H1 (cell line): ENCODE results near the gene BPIFB2.

Experiments
- ATF3 ChIP-seq: IDR thresholded peaks from 2 replicates; pipeline ENCODE4 v1.6.1; 2011; ENCODE audit warnings: low read depth, mild to moderate bottlenecking, low read length; ENCODE audit not compliant: insufficient read depth
- CEBPB ChIP-seq: IDR thresholded peaks from 2 replicates; pipeline ENCODE4 v1.6.1; 2012; ENCODE audit warnings: low read depth, low read length
- CTCF ChIP-seq, 3 experiments: IDR thresholded peaks; 1 replicate in 2 of 3; 2 replicates in 1 of 3; pipeline versions ENCODE4 v1.5.1 to v1.6.1; 2011; ENCODE audit warnings: low read length in 3 of 3, mild to moderate bottlenecking in 3 of 3, inconsistent platforms in 2 of 3, low read depth in 1 of 3, moderate library complexity in 1 of 3; ENCODE audit not compliant: insufficient read depth in 1 of 3; ENCODE audit errors: control extremely low read depth in 1 of 3
- EP300 ChIP-seq, 2 experiments: IDR thresholded peaks; 1 replicate in 1 of 2; 2 replicates in 1 of 2; pipeline ENCODE4 v1.6.1; 2011 to 2012; ENCODE audit warnings: low read depth in 2 of 2, low read length in 2 of 2, mild to moderate bottlenecking in 2 of 2, borderline replicate concordance in 1 of 2, inconsistent platforms in 1 of 2, moderate library complexity in 1 of 2
- EZH2 ChIP-seq: fragments of 200-600 bp; sonication (generic); IDR thresholded peaks from 2 replicates; pipeline ENCODE4 v1.7.1; 2012; ENCODE audit warnings: low read depth, mild to moderate bottlenecking, moderate library complexity, low read length, inconsistent platforms; ENCODE audit not compliant: severe bottlenecking
- POLR2A ChIP-seq, 2 experiments: IDR thresholded peaks; 1 replicate in 1 of 2; 2 replicates in 1 of 2; pipeline ENCODE4 v1.6.1; 2011; ENCODE audit warnings: low read depth in 2 of 2, low read length in 2 of 2, mild to moderate bottlenecking in 2 of 2; ENCODE audit errors: control extremely low read depth in 1 of 2
- POLR2AphosphoS5 ChIP-seq: IDR thresholded peaks from 2 replicates; pipeline ENCODE4 v1.6.1; 2011; ENCODE audit warnings: low read depth, low read length
- RAD21 ChIP-seq, 2 experiments: IDR thresholded peaks in 1 of 2; conservative IDR thresholded peaks in 1 of 2; 2 replicates each; pipeline ENCODE4 v1.6.1; 2011; ENCODE audit warnings: low read depth in 2 of 2, low read length in 2 of 2, improper control_type of control experiment in 1 of 2, inconsistent platforms in 1 of 2, mild to moderate bottlenecking in 1 of 2, moderate library complexity in 1 of 2
- ZNF274 ChIP-seq: IDR thresholded peaks from 2 replicates; pipeline ENCODE4 v1.7.0; 2012; ENCODE audit warnings: low read length, borderline replicate concordance; ENCODE audit errors: extremely low read depth

GRCh38 chr20:33042430-33042829, 34.9 kb downstream of the BPIFB2 start:
- TF ChIP-seq EP300 (IDR thresholded peaks at IDR 0.05; ENCODE audit: borderline replicate concordance in 1 of 2, low read depth in 2 of 2, low read length in 2 of 2) (no peak), CEBPB (no peak), ATF3 (no peak), EZH2 (no peak), POLR2A (IDR thresholded peaks at IDR 0.05; ENCODE audit: control extremely low read depth in 1 of 2, low read depth in 2 of 2, low read length in 2 of 2) (no peak), RAD21 (IDR thresholded peaks at IDR 0.05 in 1 of 2, conservative IDR thresholded peaks at IDR 0.05 in 1 of 2; ENCODE audit: low read depth in 2 of 2, low read length in 2 of 2) (no peak), POLR2AphosphoS5 (no peak), CTCF (IDR thresholded peaks at IDR 0.05; ENCODE audit: control extremely low read depth in 1 of 3, insufficient read depth in 1 of 3, low read depth in 1 of 3, low read length in 3 of 3) (no peak), ZNF274 (no peak)
